Activated CD4-positive, alpha-beta T cell treated with anti-CD3 and anti-CD28 coated beads for 24 hours (primary cell): ENCODE measurements around the gene TBC1D20.
"Not testable (repeated sequence)": the region's sequence is repeated elsewhere in the genome, so short reads cannot be mapped to it uniquely, and the experiment has no call there.

Experiments used
- DNase-seq, 2 donors: peaks; one replicate each; pipeline ENCODE4 v3.0.0-alpha.2; 2020; ENCODE audit warnings: low read depth in 2 of 2

The TBC1D20 gene

DNA sequence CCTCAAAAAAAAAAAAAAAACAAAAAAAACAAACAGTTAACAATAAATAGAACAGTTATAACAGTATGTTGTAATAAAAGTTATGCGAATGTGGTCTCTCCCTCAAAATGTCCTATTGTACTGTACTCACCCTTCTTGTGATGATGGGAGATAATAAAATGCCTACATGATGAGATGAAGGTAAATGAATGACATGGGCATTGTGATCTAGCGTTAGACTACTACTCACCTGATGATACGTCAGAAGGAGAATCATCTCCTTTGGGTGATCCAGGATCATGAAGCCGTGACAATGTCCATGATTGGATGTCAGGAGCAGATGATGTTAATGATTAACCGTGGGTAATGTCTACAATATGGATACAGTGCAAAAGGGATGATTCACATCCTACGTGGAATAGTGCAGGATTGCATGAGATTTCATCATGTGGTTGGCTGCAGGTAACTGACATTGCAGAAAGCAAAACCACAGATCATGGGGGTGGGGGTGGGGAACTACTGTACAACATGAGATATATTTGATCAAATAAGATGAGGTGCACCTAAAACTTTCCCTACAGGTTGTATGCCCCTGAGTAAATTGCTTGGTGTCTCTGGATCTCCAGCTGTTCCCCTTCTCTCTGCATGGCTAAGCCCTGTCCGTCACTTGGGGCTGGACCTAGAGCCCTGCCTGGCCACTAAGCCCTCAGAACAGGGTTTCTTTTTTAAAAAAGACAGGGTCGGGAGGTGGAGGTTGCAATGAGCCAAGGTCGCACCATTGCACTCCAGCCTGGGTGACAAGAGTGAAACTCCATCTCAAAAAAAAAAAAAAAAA, 60.4 kb downstream of the TBC1D20 start:
- no peak for DNase-seq

DNA sequence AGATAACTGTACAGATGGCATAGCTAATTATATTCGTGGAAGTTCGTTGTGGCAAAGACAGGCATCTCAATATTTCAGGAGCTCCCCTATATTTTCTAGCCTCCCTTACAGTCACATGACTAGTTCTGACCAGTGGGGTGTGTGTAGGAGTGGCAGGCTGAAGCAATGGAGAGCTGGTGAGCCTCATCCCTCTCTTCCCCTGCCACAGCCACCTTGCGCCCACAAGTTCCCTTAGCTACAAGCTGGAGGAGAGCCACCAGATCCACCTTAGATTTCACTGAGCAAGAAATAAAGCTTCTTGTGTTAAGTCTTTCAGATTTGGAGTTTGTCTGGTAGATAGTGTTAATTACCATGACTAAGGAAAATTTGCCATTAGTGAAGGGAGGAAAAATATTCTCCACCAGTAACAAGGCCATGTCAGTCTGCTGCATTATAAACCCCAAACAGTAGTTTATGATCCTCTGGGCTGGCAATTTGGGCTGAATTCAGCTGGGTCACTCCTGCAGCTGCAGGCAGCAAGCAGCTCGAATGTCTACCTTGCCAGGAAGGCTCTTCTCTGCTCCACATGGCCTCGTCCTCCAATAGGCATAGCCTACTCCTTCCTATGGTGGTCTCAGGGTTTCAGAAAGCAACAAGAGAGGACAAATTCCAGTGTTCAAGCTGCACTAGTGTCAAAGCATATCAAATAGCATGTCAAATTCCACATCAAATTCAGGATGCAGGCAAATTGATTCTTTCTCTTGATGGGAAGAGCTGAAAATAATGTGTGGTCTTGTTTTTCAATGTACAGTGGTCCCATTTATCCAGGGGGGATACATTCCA, 61.7 kb downstream of the TBC1D20 start:
- no peak for DNase-seq

DNA sequence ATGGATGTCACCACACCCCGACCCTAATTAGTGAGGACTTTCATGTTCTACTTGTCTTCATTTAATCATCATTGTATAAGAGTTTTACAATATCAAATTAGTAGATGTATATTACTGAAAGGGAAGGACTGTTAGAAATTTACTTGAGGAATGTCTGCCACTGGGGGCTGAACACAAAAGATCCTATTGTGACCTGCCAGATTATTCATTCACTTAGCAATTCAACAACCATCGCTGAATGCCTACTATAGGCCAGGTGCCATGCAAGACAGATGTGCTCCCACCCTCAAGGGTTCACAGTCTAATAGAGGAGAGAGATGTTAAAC, 62.2 kb downstream of the TBC1D20 start:
- no peak for DNase-seq

DNA sequence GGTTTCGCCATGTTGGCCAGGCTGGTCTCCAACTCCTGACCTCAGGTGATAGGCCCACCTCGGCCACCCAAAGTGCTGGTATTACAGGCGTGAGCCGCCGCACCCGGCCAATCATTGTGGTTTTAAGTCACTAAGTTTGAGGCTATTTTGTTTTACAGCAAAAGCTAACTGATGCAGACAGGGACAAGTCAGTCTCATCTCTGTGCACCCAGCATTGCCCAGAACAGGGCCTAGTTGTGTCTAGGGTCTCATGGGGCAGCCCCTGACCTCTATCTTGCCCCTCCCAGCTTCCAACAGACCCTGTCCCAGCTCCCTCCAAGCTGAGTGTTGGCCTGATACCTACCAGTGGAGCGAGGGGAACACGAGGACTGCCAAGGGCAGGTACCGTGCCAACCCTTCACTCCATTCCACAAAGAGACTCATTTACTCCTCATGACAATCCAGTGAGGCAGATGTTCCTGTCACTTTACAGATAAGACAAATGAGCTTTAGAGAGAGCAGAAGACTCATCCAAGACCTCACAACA, 63.1 kb downstream of the TBC1D20 start:
- no peak for DNase-seq

DNA sequence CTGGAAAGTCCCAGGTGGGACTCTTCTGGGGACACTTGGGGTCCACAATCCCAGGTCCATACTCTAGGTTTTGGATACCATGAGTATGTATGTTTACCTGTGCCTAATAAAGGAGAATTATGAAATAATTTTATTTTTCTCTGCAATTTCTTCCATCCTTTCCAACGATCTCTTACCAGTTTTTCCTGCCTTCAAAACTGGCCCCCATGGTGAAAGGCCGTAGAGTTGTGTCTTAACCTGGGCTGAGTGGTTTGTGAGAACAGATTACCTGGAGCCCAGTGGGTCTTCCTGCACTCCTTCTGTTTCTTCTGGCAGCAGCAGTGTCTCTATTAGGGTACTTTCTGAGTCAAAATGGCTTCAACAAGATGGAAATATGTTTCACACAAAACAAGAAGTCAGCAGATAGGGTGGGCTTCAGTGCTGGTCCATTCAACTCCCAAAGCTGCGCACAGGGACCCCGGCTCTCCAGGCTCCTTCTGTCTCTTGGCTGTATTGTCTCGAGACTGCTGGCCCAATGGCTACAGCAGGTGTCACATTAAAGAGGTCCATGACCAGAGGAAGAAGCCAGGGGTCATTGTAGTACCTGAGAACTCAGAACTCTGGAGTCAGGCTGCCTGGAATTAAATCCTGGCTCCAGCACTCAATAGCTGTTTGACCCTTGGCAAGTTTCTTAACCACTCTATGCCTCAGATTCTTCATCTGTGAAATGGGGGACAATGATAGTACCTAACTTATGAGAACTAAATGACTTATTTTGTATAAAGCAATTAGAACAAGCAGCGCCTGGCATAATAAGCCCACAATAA, 64.7 kb downstream of the TBC1D20 start:
- DNase-seq, result no peak

DNA sequence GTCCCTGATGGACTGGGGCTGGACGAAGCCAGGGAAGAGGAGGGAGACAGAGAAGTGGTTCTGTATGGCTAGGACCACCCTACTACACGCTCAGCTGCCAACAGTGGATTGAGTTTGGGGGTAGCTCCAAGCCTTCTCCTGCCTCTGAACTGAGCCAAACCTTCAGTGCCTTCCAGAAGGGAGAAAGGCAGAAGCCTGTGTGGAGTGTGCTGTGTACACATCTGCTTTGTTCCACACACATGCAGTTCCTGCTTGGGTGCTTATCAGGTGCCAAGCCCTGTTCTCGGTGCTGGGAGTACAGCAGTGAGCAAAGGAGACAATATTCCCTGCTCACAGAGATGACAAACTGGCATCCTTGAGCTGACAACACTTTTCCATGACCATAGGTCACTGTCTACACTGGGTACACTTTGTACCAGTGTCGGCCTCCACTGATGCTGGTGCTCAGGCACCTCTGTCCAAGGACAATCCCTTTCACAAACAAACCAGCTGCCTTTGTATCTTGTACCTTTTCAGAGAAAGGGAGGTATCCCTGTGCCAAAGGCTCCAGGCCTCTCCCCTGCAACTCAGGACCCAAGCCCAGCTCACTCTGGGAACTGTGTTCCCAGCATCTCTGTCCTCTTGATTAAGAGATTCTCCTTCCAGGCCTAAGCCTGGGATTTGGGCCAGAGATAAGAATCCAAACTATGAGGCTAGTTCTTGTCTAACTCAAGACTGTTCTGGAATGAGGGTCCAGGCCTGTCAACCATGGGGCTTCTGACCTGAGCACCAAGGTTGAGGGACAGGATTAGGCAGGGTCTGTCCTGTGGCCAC, 65.5 kb downstream of the TBC1D20 start:
- no peak for DNase-seq

DNA sequence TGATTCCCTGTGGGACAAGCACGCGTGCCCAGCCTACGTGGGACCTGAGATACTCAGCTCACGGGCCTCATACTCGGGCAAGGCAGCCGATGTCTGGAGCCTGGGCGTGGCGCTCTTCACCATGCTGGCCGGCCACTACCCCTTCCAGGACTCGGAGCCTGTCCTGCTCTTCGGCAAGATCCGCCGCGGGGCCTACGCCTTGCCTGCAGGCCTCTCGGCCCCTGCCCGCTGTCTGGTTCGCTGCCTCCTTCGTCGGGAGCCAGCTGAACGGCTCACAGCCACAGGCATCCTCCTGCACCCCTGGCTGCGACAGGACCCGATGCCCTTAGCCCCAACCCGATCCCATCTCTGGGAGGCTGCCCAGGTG, 66.1 kb downstream of the TBC1D20 start:
- no peak for DNase-seq

DNA sequence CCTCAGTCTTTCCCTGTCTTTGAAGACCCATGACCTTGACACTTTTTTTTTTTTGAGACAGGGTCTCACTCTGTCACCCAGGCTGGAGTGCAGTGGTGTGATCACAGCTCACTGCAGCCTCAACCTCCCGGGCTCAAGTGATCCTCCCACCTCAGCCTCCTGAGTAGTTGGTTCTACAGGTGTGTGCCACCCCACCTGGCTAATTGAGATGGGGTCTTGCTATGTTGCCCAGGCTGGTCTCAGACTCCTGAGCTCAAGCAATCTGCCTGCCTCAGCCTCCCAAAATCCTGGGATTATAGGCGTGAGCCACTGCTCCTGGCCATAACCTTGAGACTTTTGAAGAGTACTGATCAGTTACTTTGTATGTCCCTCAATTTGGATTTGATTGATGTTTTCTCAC, 69.0 kb downstream of the TBC1D20 start:
- DNase-seq, result not testable (repeated sequence)

DNA sequence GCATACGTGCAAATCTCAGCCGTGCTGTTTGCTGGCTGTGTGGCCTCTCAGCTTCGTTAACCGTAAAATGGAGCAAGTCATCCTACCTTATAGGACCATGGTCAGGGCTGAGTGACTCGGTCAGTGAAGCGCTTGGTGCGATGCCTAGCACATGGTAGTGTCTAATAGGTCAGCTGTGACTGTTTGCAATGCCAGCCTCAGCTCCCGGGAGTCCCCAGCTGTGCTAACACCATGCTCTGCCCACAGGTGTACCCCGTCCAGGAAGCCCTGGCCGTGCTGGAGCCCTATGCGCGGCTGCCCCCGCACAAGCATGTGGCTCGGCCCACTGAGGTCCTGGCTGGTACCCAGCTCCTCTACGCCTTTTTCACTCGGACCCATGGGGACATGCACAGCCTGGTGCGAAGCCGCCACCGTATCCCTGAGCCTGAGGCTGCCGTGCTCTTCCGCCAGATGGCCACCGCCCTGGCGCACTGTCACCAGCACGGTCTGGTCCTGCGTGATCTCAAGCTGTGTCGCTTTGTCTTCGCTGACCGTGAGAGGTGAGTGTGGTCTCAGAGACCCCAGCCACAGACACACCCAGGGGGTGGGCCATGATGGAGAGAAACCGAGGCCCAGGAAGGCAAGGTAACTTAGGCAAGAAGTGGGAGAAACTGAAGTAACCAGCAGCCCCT, 71.2 kb downstream of the TBC1D20 start:
- no peak for DNase-seq

DNA sequence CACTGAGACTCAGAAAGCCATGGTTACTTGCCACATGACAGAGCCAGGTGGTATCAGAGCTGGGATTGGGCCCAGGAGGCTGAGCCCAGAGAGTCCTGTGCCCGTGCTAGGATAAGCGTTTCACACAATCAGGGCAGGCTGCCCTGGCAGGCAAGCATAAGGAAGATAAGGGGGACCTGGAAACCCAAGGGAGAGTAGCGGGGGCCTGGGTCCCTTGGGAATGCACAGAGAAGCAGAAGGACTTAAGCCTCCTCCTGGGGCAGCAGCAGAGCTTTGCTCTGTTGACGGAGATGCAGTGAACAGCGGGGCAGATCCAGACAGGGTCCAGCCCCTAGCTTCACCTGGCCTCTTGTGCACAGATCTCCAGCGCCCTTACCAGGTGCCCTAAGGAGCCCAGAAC, 73.1 kb downstream of the TBC1D20 start:
- DNase-seq, result no peak

DNA sequence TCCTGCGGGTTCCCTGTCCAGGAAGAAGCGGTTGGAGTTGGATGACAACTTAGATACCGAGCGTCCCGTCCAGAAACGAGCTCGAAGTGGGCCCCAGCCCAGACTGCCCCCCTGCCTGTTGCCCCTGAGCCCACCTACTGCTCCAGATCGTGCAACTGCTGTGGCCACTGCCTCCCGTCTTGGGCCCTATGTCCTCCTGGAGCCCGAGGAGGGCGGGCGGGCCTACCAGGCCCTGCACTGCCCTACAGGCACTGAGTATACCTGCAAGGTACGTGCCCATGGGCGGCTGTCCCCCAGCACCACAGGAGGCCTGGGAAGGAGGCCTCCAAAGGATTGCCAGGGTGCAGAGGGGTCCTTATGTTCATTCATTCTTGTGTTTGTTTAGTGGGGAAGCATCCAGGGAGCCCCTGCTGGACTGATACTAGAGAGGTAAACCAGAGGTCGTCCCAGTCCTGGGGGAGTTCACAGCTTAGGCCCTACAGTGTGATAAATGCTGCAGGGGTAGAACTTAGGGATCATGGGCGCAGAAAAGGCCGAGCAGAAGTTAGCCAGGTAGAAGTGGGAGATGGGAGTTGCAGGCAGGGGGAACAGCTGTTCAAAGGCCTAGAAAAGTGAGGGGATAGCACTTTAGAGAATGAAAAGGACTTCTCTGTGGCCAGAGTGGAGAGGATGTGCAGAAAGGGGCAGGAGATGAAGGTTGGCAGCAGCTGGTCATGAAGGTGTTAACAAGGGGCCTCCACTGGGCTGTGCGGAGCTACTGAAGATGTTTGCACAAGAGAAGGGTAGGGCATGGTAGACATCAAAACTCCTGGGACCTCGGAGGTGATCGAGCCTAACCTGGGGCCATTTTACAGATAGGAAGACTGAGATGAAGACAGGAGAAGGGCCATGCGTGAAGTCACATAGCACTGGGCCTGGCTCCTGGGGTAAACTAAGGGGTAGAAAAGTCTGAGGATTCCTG, 74.0 kb downstream of the TBC1D20 start:
- DNase-seq, result no peak

DNA sequence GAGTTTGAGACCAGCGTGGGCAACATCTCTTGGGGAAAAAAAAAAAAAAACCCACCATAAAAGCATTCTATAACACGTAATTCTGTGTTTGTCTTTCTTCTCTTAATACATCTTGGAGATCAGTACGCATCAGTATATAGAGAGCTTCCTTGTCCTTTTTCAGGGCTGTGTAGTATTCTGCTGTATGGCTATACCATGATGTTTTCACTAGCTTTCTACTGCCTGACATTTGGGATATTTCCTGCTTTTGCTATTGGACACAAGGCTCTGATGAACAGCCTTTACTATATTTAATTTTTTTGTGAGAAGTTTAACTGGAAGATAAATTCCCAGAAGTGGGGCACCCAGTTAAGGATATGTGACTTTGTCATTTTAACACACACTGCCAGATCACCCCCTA, 74.8 kb downstream of the TBC1D20 start:
- no peak for DNase-seq

DNA sequence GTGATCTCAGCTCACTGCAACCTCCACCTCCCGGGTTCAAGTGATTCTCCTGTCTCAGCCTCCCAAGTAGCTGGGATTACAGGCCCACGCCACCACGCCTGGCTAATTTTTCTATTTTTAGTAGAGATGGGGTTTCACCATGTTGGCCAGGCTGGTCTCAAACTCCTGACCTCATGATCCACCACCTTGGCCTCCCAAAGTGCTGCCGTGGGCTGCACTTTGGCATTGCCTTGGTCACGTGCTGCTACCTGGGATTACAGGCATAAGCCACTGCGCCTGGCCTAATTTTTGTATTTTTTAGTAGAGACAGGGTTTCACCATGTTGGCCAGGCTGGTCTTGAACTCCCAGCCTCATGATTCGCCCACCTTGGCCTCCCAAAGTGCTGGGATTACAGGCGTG, 75.7 kb downstream of the TBC1D20 start:
- DNase-seq, result not testable (repeated sequence)
